Stimulated activated CD8-positive, alpha-beta memory T cell treated with anti-CD3 and anti-CD28 coated beads, Interleukin-7, amount 100 ng/mL, for 4 hours (primary cell): ENCODE measurements around the gene EP300.

Experiments
- DNase-seq, 2 donors: peaks; one replicate each; pipeline ENCODE4 v3.0.0-alpha.2; 2020; ENCODE audit warnings: low read depth in 2 of 2

Gene EP300

DNA sequence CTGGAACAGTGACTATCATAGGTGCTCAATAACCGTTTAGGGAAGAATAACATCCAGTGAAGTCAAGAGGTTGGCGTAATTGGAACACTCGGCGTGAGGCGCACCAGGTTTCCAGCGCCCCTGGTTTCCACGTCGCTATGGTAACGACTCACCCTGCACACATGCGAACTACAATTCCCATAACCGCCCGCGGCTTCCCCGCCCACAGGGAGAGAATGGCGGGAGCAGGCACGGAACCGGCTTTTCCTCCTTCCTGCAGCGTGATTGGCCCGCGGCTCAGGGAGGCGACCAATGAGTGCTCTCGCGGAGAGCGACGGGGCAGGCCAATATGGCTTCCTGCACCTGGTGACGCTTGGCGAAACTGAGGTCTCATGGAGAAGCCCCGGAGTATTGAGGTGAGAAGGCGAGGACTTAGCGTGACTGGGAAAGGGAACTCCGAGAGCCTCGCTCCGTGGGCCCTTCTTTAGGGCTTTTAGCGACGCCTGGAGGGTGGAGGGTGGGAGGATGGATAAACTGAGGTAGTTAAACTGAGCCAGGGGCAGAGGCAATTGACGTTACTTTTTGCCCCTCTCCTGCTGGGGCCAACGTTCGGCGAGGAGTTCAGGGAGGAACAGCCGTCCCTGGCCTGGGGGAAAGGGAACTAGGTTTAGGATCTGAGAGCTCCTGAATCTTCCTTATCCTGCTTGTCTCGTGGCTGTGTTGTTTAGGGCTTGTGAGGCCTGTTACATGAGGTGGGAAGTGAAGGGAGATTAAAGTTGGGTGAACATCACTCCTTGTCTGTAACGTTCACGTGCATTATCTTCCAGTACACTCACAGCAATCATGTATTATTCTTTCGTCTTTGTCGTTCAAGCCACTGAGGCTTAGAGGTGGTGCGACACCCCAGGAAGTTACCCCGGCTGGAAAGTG lies 112.9 kb downstream of the EP300 start, which contains the start of gene L3MBTL2:
TSS of gene L3MBTL2 (plus strand) at position 321 of the 909 bp plus-strand sequence. CDS start at position 372, 51 bp downstream.
- DNase-seq, result peak; percentile 98

DNA sequence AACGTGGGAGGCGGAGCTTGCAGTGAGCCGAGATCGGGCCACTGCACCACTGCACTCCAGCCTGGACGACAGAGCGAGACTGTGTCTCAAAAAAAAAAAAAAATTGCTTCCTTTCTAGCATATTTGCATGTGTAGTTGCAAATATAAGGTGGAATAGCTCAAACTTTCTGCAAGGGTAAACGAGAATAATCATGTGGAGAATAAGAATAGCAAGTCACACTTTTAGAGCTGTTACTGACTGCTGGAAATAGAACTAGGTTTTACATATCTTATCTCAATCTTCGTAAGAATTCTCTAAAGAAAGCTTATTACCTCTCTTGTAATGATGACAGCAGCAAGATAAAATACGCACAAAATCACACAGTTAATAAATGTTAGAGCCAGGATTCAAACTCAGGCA lies 114.3 kb downstream of the EP300 start:
- DNase-seq, result no peak

- no peak for DNase-seq
Measured at GRCh38 chr22:41215409-41215808, 123.0 kb downstream of the EP300 start.

DNA sequence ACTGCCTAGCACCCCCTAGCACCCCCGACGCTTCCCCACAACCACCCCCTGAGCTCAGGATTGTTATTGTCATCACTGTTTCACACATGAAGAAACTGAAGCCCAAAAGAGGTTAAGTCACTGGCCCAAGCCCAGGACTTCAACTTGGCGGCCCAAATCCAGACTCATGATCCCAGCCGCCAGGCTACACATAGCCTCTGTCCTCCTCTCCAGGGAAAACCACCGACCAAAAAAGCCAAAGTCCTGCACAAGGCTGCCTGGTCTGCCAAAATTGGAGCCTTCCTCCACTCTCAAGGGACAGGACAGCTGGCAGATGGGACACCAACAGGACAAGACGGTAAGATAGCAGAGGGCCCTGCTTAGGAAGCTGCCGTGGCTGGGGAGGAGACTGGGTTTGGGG lies 123.5 kb downstream of the EP300 start:
- no peak for DNase-seq

- DNase-seq, result no peak
Measured at GRCh38 chr22:41216984-41217383, 124.6 kb downstream of the EP300 start.

DNA sequence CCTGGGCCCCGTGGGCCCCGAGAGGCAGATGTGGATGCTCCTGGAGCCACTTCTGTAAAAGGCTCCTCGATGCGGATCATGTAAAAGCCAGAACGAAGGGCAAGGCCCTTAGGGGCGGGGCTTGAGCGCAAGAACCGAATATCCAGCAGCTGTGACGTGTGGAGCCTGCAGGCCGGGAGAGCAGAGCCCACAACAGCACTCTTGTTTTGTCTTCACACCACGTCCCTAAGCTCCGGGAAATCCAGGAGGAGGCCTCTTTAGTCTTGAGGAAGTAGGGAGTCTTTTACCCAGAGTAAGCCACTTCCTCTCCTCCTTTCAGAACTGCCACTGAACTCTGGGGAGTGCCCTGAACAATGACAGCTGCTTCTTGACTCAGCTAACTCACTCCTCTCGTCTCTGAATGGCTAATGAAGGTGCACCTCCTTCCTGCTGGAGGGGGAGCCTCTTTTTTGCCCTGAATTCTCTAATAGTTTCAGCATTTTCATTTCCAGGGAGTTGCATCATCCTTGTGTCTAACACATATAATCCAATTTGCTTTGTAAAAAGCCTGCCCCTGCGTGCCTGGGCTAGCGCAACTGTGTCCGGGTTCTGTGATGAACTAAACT lies 125.3 kb downstream of the EP300 start:
- DNase-seq, result peak in 1 of 2 donors; percentile 3

- DNase-seq, result no peak
Measured at GRCh38 chr22:41222846-41223507, 130.6 kb downstream of the EP300 start.

DNA sequence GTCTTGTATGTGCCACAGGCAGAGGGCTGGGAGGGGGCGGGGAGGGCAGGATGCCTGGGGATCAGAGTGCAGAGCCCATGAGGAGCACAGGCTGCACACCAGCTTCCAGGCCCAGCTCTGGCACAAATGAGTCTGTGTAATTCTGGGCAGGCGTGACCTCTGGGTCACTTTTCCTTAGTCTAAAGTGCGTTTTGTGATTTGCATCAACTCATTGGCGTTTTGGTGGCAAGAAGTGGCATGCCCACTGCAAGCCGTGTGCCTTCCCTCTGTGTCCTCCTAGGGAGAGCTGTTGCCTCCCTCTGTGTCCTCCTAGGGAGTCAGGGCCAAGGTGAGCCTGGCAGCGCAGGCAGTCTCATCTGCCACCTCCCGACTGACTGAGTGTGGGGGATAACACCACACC lies 131.1 kb downstream of the EP300 start:
- DNase-seq, result no peak

DNA sequence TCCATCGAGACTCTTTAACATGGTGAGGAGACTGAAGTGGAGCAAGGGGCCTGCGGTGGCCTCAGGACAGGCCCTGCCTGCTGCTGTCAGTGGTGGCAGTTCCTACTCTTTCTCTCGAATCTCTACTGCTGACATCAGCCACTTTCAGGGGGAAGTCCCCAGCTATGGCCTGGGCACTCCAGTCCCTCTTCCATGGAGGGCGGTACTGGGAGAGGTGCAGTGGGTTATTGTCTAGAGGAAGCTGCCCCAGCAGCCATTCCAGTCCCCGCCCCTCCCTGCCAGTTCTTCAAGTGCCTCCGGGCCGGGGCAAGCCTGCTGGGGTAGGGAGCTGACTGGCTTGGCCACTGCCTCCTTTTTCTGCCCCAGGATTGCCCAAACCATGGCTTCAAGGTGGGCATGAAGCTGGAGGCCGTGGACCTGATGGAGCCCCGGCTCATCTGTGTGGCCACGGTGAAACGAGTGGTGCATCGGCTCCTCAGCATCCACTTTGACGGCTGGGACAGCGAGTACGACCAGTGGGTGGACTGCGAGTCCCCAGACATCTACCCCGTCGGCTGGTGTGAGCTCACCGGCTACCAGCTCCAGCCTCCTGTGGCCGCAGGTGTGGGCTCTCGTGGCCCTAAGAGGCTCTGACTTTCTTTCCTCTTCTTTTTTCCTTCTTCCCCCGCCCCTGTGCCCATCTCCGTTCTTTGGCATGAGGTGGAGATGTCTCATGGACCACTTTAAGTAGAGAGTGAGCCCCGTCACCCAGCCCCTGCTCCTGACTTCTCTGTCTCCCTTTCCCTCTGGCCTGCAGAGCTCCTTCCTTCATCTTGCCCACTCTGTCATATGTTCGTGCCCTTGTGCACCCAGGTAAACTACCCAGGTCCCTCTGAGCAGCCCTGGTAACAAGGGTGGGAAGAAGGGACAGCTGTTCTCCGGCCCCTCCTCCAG lies 134.6 kb downstream of the EP300 start:
- no peak for DNase-seq

DNA sequence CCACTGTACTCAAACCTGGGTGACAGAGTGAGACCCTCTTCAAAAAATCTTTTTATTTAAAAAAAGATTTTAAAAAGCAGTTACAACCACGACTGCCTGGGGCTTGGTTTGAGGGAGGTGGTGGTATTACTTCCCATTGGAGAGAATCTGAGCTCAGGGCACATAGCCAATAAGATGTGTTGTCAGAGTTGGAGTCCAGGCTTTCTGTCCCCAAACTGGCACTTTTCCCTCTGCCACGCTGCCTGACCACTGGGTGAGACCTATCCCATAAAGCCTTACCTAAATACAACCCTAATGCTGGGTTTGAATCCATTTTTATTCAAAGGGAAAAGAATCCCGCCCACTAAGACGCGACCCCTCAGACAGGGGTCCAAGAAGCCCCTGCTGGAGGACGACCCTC lies 136.8 kb downstream of the EP300 start:
- DNase-seq, result no peak
